ENCODE measurements around the gene MYBPC3.

The MYBPC3 gene

GRCh38 chr11:47356129-47356997 is 3.9 kb upstream of the MYBPC3 start:
- DNase-seq: no peak

- peak; percentile 17 for DNase-seq
These were observed 3.0 kb upstream of the MYBPC3 start for GRCh38 chr11:47355283-47356128.

- no peak for DNase-seq
These were observed 2.4 kb upstream of the MYBPC3 start for GRCh38 chr11:47354913-47355282.

- no peak for DNase-seq
These were observed 1.7 kb upstream of the MYBPC3 start for GRCh38 chr11:47353978-47354774.

GRCh38 chr11:47351156-47352126 is 1.1 kb downstream of the MYBPC3 start:
- no peak for DNase-seq

GRCh38 chr11:47350315-47350714 is 2.2 kb downstream of the MYBPC3 start:
- no peak for DNase-seq

GRCh38 chr11:47349521-47350095 is 2.9 kb downstream of the MYBPC3 start:
- DNase-seq: no peak

GRCh38 chr11:47348859-47349258 is 3.6 kb downstream of the MYBPC3 start:
- peak; percentile 23 for DNase-seq

GRCh38 chr11:47348131-47348802 is 4.2 kb downstream of the MYBPC3 start:
- no peak for DNase-seq

- no peak for DNase-seq
These were observed 5.4 kb downstream of the MYBPC3 start for GRCh38 chr11:47347137-47347536.

GRCh38 chr11:47345890-47346563 is 6.5 kb downstream of the MYBPC3 start:
- DNase-seq: no peak

GRCh38 chr11:47342854-47343253 is 9.6 kb downstream of the MYBPC3 start:
- DNase-seq: no peak

GRCh38 chr11:47342036-47342803 is 10.3 kb downstream of the MYBPC3 start:
- no peak for DNase-seq

GRCh38 chr11:47340980-47341775 is 11.3 kb downstream of the MYBPC3 start:
- DNase-seq: no peak

- no peak for DNase-seq
These were observed 12.5 kb downstream of the MYBPC3 start for GRCh38 chr11:47340010-47340409.

GRCh38 chr11:47338396-47339241 is 13.9 kb downstream of the MYBPC3 start:
- DNase-seq: no peak

GRCh38 chr11:47337229-47337924 is 15.1 kb downstream of the MYBPC3 start:
- DNase-seq: no peak
